GM19395 (cell line): ENCODE results near the gene ZBTB4.

Experiments used
- ATAC-seq: cut with Tn5 transposase; IDR thresholded peaks from one replicate; pipeline ENCODE4 v1.9.1; 2021; ENCODE audit warnings: mild to moderate bottlenecking, moderate library complexity; ENCODE audit not compliant: unreplicated experiment

Gene ZBTB4

GRCh38 chr17:7426203-7426863, 53.1 kb downstream of the ZBTB4 start:
- no peak for ATAC-seq

GRCh38 chr17:7425756-7426155, 53.7 kb downstream of the ZBTB4 start:
- ATAC-seq, result no peak

- ATAC-seq, result no peak
These were observed 54.1 kb downstream of the ZBTB4 start, which contains the start of gene SPEM2 for GRCh38 chr17:7425316-7425715. TSS of gene SPEM2 (plus strand) at chr17:7425616. CDS start at chr17:7425689, 73 bp downstream.

- no peak for ATAC-seq
These were observed 55.8 kb downstream of the ZBTB4 start for GRCh38 chr17:7423679-7424078.

GRCh38 chr17:7421186-7421585, 58.2 kb downstream of the ZBTB4 start:
- ATAC-seq, result no peak

- ATAC-seq, result no peak
These were observed 59.4 kb downstream of the ZBTB4 start, which contains the start of gene SPEM1 for GRCh38 chr17:7419819-7420610. TSS of gene SPEM1 (plus strand) at chr17:7420324. CDS start at chr17:7420385, 61 bp downstream.

GRCh38 chr17:7418472-7419152, 60.8 kb downstream of the ZBTB4 start:
- ATAC-seq, result no peak

GRCh38 chr17:7417056-7417655, 62.3 kb downstream of the ZBTB4 start:
- no peak for ATAC-seq

GRCh38 chr17:7416323-7416722, 63.1 kb downstream of the ZBTB4 start:
- no peak for ATAC-seq

- ATAC-seq, result no peak
These were observed 63.6 kb downstream of the ZBTB4 start for GRCh38 chr17:7415784-7416183.

GRCh38 chr17:7414837-7415236, 64.6 kb downstream of the ZBTB4 start:
- no peak for ATAC-seq

GRCh38 chr17:7413346-7413985, 66.0 kb downstream of the ZBTB4 start:
- no peak for ATAC-seq

- no peak for ATAC-seq
These were observed 68.0 kb downstream of the ZBTB4 start for GRCh38 chr17:7411427-7411750.

GRCh38 chr17:7410634-7411426, 68.6 kb downstream of the ZBTB4 start:
- ATAC-seq, result no peak

- no peak for ATAC-seq
These were observed 69.7 kb downstream of the ZBTB4 start for GRCh38 chr17:7409716-7410115.
